ENCODE results near the gene GFM2.
"Not testable (repeated sequence)": the region's sequence is repeated elsewhere in the genome, so short reads cannot be mapped to it uniquely, and the experiment has no call there.

The GFM2 gene

GRCh38 chr5:74766849-74767578, at the start of gene GFM2, which contains the start of gene NSA2:
Gene GFM2, minus strand, starts transcription at chr5:74767117. Its CDS starts 3,375 bp downstream, at chr5:74763742.
Gene NSA2, plus strand, starts transcription at chr5:74767249. Its CDS starts 112 bp downstream, at chr5:74767361.
- Histone ChIP-seq H3K27ac (peak within 1 kb of the TSS; percentile 77), H3K27me3 (ENCODE audit: insufficient read depth, low read depth, severe bottlenecking) (no peaks in the 10 kb centered on the region), H3K4me3 (ENCODE audit: low read depth, low read length) (peak within 1 kb of the TSS; percentile 75), H3K9me3 (ENCODE audit: severe bottlenecking) (no peaks in the 10 kb centered on the region), H3K36me3 (peaks cover 47% of the 10 kb centered on the region)
- TF ChIP-seq CTCF (IDR thresholded peaks at IDR 0.05; ENCODE audit: low read depth, low read length), result no peak
- peak; percentile 90 for DNase-seq

- no peak overlapping the region for H3K27ac ChIP-seq
- DNase-seq, result no peak
- TF ChIP-seq CTCF (IDR thresholded peaks at IDR 0.05; ENCODE audit: low read depth, low read length), result no peak
These were observed 44.0 kb upstream of the GFM2 start for GRCh38 chr5:74810915-74811314.

GRCh38 chr5:74801941-74802340, 35.0 kb upstream of the GFM2 start:
- Histone ChIP-seq H3K9me3 (ENCODE audit: severe bottlenecking) (no peaks in the 10 kb centered on the region), H3K36me3 (peaks cover 16% of the 10 kb centered on the region), H3K27ac (no peak overlapping the region), H3K4me3 (ENCODE audit: low read depth, low read length) (no peak overlapping the region), H3K27me3 (ENCODE audit: insufficient read depth, low read depth, severe bottlenecking) (no peaks in the 10 kb centered on the region)
- no peak for DNase-seq
- no peak for TF ChIP-seq CTCF (IDR thresholded peaks at IDR 0.05; ENCODE audit: low read depth, low read length)

More at GRCh38 chr5:74810915-74811314, 44.0 kb upstream of the GFM2 start:
- no peaks in the 10 kb centered on the region for H3K27me3 ChIP-seq (ENCODE audit: insufficient read depth, low read depth, severe bottlenecking)
- no peaks in the 10 kb centered on the region for H3K9me3 ChIP-seq (ENCODE audit: severe bottlenecking)
- no peak overlapping the region for H3K4me3 ChIP-seq (ENCODE audit: low read depth, low read length)
- no peaks in the 10 kb centered on the region for H3K36me3 ChIP-seq

GRCh38 chr5:74801197-74801596, 34.3 kb upstream of the GFM2 start:
- no peak for DNase-seq
- no peak overlapping the region for H3K4me3 ChIP-seq (ENCODE audit: low read depth, low read length)
- peaks cover 16% of the 10 kb centered on the region for H3K36me3 ChIP-seq
- no peaks in the 10 kb centered on the region for H3K9me3 ChIP-seq (ENCODE audit: severe bottlenecking)
- no peak overlapping the region for H3K27ac ChIP-seq
- no peak for TF ChIP-seq CTCF (IDR thresholded peaks at IDR 0.05; ENCODE audit: low read depth, low read length)
- no peaks in the 10 kb centered on the region for H3K27me3 ChIP-seq (ENCODE audit: insufficient read depth, low read depth, severe bottlenecking)

GRCh38 chr5:74798977-74799911, 32.3 kb upstream of the GFM2 start:
- no peaks in the 10 kb centered on the region for H3K27me3 ChIP-seq (ENCODE audit: insufficient read depth, low read depth, severe bottlenecking)
- H3K4me3 ChIP-seq (ENCODE audit: low read depth, low read length), result no peak overlapping the region
- H3K36me3 ChIP-seq, result peaks cover 25% of the 10 kb centered on the region
- TF ChIP-seq CTCF (IDR thresholded peaks at IDR 0.05; ENCODE audit: low read depth, low read length), result no peak
- no peaks in the 10 kb centered on the region for H3K9me3 ChIP-seq (ENCODE audit: severe bottlenecking)
- no peak for DNase-seq
- H3K27ac ChIP-seq, result no peak overlapping the region

GRCh38 chr5:74791669-74792068, 24.8 kb upstream of the GFM2 start:
- H3K36me3 ChIP-seq, result peaks cover 37% of the 10 kb centered on the region
- not testable (repeated sequence) for H3K4me3 ChIP-seq (ENCODE audit: low read depth, low read length); H3K9me3 ChIP-seq (ENCODE audit: severe bottlenecking); H3K27me3 ChIP-seq (ENCODE audit: insufficient read depth, low read depth, severe bottlenecking); DNase-seq; H3K27ac ChIP-seq
